ENCODE results near the gene RAD51AP2. TPM values are rescaled to one million over a fixed set of nuclear protein-coding genes. Genes with fewer than 3 reads are reported as not detected.

Gene RAD51AP2
- polyA plus RNA-seq, 1 of the 3 experiments (the other 2 are of a cell fraction), result not detected

DNA sequence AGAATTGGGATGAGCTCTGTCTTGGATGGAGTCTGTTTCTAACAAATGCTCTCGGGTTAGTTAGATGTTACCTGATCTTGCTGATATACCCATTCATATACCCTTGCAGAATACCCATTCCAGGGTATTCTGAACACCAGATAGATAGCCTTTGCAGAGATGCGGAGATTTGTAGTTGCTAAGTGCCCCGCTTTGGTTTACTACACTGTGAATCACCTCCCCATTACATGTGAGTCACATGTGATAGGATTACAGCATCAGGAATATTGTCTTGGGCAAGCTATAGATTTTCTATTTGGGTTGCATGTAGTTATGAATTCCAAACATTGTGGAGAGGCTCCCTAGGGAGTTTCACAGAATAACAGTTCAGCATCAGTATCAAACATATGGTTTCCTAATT, 26.0 kb upstream of the RAD51AP2 start:
- DNase-seq, result no peak
- Histone ChIP-seq H3K36me3 (replicated peaks in 1 of 2; ENCODE audit: control insufficient read depth in 1 of 2, insufficient read depth in 2 of 2, low read length in 1 of 2) (no peaks in the 10 kb centered on the region), H4K20me1 (ENCODE audit: insufficient read depth) (no peaks in the 10 kb centered on the region), H3K79me2 (ENCODE audit: insufficient read depth) (no peaks in the 10 kb centered on the region), H3K9ac (no peak overlapping the region), H3K27me3 (ENCODE audit: insufficient read depth) (peaks cover 14% of the 10 kb centered on the region; the same call in 1 of the 2 replicates), H2AFZ (ENCODE audit: low read depth) (no peak overlapping the region), H3K27ac (ENCODE audit: low read depth in 2 of 2, low read length in 1 of 2) (no peak overlapping the region), H3F3A (replicated peaks; ENCODE audit: insufficient read depth) (peaks cover 4% of the 10 kb centered on the region), H3K9me2 (no peaks in the 10 kb centered on the region), H3K4me1 (ENCODE audit: control insufficient read depth in 1 of 2, insufficient read depth in 2 of 2, low read depth in 1 of 2, low read length in 1 of 2) (peaks cover 0 to 17% of the 10 kb centered on the region in 2 experiments; a peak in 2 of 4 replicates), H3K4me3 (ENCODE audit: low read depth in 2 of 2, low read length in 1 of 2) (no peak overlapping the region), H3K9me3 (no peaks in the 10 kb centered on the region), H3K4me2 (no peak overlapping the region)
- POLR2A ChIA-PET, result no interaction called here
- TF ChIP-seq GATA2 (CRISPR knock-in tag; IDR thresholded peaks at IDR 0.05) (no peak), RFX5 (IDR thresholded peaks at IDR 0.05; ENCODE audit: low read length) (no peak), EP300 (IDR thresholded peaks at IDR 0.05; ENCODE audit: borderline replicate concordance in 1 of 2, low read depth in 1 of 2, low read length in 1 of 2) (no peak), TAF1 (IDR thresholded peaks at IDR 0.05; ENCODE audit: borderline replicate concordance, low read depth, low read length) (no peak), SIN3A (IDR thresholded peaks at IDR 0.05; ENCODE audit: borderline replicate concordance, low read depth, low read length) (no peak), ELF1 (IDR thresholded peaks at IDR 0.05) (no peak), JUND (IDR thresholded peaks at IDR 0.05) (no peak; the same call in 1 of the 2 replicates), FOSL2 (IDR thresholded peaks at IDR 0.05; ENCODE audit: borderline replicate concordance, low read depth) (no peak), RCOR1 (IDR thresholded peaks at IDR 0.05; ENCODE audit: low read length) (no peak), SMC3 (IDR thresholded peaks at IDR 0.05; ENCODE audit: low read depth, low read length) (no peak), MEF2A (IDR thresholded peaks at IDR 0.05; ENCODE audit: borderline replicate concordance, low read depth) (no peak)
- TF ChIP-seq, protein P1, sequence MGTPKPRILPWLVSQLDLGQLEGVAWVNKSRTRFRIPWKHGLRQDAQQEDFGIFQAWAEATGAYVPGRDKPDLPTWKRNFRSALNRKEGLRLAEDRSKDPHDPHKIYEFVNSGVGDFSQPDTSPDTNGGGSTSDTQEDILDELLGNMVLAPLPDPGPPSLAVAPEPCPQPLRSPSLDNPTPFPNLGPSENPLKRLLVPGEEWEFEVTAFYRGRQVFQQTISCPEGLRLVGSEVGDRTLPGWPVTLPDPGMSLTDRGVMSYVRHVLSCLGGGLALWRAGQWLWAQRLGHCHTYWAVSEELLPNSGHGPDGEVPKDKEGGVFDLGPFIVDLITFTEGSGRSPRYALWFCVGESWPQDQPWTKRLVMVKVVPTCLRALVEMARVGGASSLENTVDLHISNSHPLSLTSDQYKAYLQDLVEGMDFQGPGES (IDR thresholded peaks at IDR 0.05; ENCODE audit: low read depth, low read length), result no peak
- WGBS (ENCODE audit: low lambda C conversion rate), result 58% methylated on average over 3 of the region's 3 CpGs
- CTCF ChIA-PET, result interaction anchor here (0.5 to 1.7 kb wide), 3 partner anchors 101 to 142 kb away, joined by 3 to 5 read pairs (median 5); no protein-coding TSS in a partner anchor

DNA sequence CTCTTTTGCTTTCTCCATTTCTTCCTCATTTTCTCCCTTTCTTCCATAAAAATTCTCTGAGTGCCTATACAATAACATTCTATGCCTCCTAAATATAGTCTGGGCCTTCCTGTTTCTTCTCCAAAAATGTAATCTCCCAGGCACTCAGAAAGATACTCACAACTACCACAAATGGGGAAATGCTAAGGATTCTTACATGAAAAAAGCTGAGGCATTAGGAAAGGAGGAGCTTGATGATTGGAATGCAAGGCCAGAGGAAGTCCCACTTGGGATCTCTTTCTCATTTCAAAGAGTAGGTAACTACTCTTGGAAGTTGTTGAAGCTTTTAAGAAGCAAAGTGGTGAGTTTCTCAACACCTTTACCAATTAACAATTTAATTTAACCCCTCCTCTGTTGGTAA, 25.6 kb upstream of the RAD51AP2 start:
- Histone ChIP-seq H3K27ac (ENCODE audit: low read depth in 2 of 2, low read length in 1 of 2) (no peak overlapping the region), H3K9me2 (no peaks in the 10 kb centered on the region), H3K27me3 (ENCODE audit: insufficient read depth) (peaks cover 14% of the 10 kb centered on the region; the same call in 1 of the 2 replicates), H3K4me2 (no peak overlapping the region), H3K4me3 (ENCODE audit: low read depth in 2 of 2, low read length in 1 of 2) (no peak overlapping the region), H3K9me3 (no peaks in the 10 kb centered on the region), H3K79me2 (ENCODE audit: insufficient read depth) (no peaks in the 10 kb centered on the region), H3K36me3 (replicated peaks in 1 of 2; ENCODE audit: control insufficient read depth in 1 of 2, insufficient read depth in 2 of 2, low read length in 1 of 2) (no peaks in the 10 kb centered on the region), H3F3A (replicated peaks; ENCODE audit: insufficient read depth) (peaks cover 4% of the 10 kb centered on the region), H2AFZ (ENCODE audit: low read depth) (no peak overlapping the region), H3K4me1 (ENCODE audit: control insufficient read depth in 1 of 2, insufficient read depth in 2 of 2, low read depth in 1 of 2, low read length in 1 of 2) (peaks cover 0 to 21% of the 10 kb centered on the region in 2 experiments; a peak in 2 of 4 replicates), H4K20me1 (ENCODE audit: insufficient read depth) (no peaks in the 10 kb centered on the region), H3K9ac (no peak overlapping the region)
- POLR2A ChIA-PET, result no interaction called here
- no peak for TF ChIP-seq RAD21 (IDR thresholded peaks at IDR 0.05; ENCODE audit: low read length)
- CTCF ChIA-PET, result interaction anchor here (0.5 to 1.7 kb wide), 3 partner anchors 102 to 142 kb away, joined by 3 to 5 read pairs (median 5); no protein-coding TSS in a partner anchor
- DNase-seq, result no peak
